HS-5 (cell line): ENCODE results near the gene ATRIP.

Source experiments
- DNase-seq: peaks from one replicate; pipeline ENCODE4 v3.0.0-alpha.2; 2012; ENCODE audit warnings: low read depth

ATRIP gene

GRCh38 chr3:48504051-48504946, 57.8 kb downstream of the ATRIP start, which contains the start of gene SHISA5:
Gene SHISA5 (minus strand): TSS chr3:48504174. CDS start chr3:48504094, 80 bp downstream.
- DNase-seq, result no peak

GRCh38 chr3:48505146-48505545, 58.6 kb downstream of the ATRIP start:
- no peak for DNase-seq

- no peak for DNase-seq
Measured at GRCh38 chr3:48505968-48506504, 59.5 kb downstream of the ATRIP start.

- DNase-seq, result no peak
Measured at GRCh38 chr3:48507256-48508061, 60.9 kb downstream of the ATRIP start.

- no peak for DNase-seq
Measured at GRCh38 chr3:48511551-48511950, 65.0 kb downstream of the ATRIP start.

GRCh38 chr3:48514431-48515227, 68.1 kb downstream of the ATRIP start:
- DNase-seq, result no peak
